ENCODE measurements around the gene NYAP1.
"Not testable (repeated sequence)": the region's sequence is repeated elsewhere in the genome, so short reads cannot be mapped to it uniquely, and the experiment has no call there.

The NYAP1 gene

GRCh38 chr7:100538654-100539435 is 55.1 kb downstream of the NYAP1 start, which contains the start of gene AGFG2:
AGFG2 (plus strand) TSS chr7:100539203; CDS start chr7:100539347, 144 bp downstream.
- Histone ChIP-seq H3K36me3 (ENCODE audit: control insufficient read depth, insufficient read depth, low read length) (no peaks in the 10 kb centered on the region), H3K4me3 (ENCODE audit: low read depth, low read length) (peak within 1 kb of the TSS; percentile 72), H3K9ac (ENCODE audit: low read length) (peak within 1 kb of the TSS; percentile 53), H3K4me1 (ENCODE audit: control insufficient read depth, insufficient read depth, low read length) (peaks cover 16% of the 10 kb centered on the region), H3K9me3 (ENCODE audit: control insufficient read depth, insufficient read depth, low read depth, low read length) (no peaks in the 10 kb centered on the region), H3K27ac (ENCODE audit: low read depth, low read length) (no peak within 1 kb of the TSS), H3K27me3 (ENCODE audit: control insufficient read depth, insufficient read depth, low read length) (peaks cover 8% of the 10 kb centered on the region; the same call in 1 of the 2 replicates)

GRCh38 chr7:100539436-100540006 is 55.8 kb downstream of the NYAP1 start:
- Histone ChIP-seq H3K4me3 (ENCODE audit: low read depth, low read length) (peak overlapping the region; percentile 72), H3K27me3 (ENCODE audit: control insufficient read depth, insufficient read depth, low read length) (peaks cover 8% of the 10 kb centered on the region; the same call in 1 of the 2 replicates), H3K27ac (ENCODE audit: low read depth, low read length) (no peak overlapping the region), H3K9me3 (ENCODE audit: control insufficient read depth, insufficient read depth, low read depth, low read length) (no peaks in the 10 kb centered on the region), H3K4me1 (ENCODE audit: control insufficient read depth, insufficient read depth, low read length) (peaks cover 23% of the 10 kb centered on the region), H3K9ac (ENCODE audit: low read length) (peak overlapping the region; percentile 53), H3K36me3 (ENCODE audit: control insufficient read depth, insufficient read depth, low read length) (no peaks in the 10 kb centered on the region)

GRCh38 chr7:100540073-100540723 is 56.5 kb downstream of the NYAP1 start:
- peak overlapping the region; percentile 20 for H3K9ac ChIP-seq (ENCODE audit: low read length)
- peaks cover 8% of the 10 kb centered on the region; the same call in 1 of the 2 replicates for H3K27me3 ChIP-seq (ENCODE audit: control insufficient read depth, insufficient read depth, low read length)
- H3K4me1 ChIP-seq (ENCODE audit: control insufficient read depth, insufficient read depth, low read length): peaks cover 28% of the 10 kb centered on the region
- H3K9me3 ChIP-seq (ENCODE audit: control insufficient read depth, insufficient read depth, low read depth, low read length): no peaks in the 10 kb centered on the region
- H3K4me3 ChIP-seq (ENCODE audit: low read depth, low read length): peak overlapping the region; percentile 72
- no peak overlapping the region for H3K27ac ChIP-seq (ENCODE audit: low read depth, low read length)
- no peaks in the 10 kb centered on the region for H3K36me3 ChIP-seq (ENCODE audit: control insufficient read depth, insufficient read depth, low read length)

GRCh38 chr7:100541309-100541708 is 57.6 kb downstream of the NYAP1 start:
- peaks cover 39% of the 10 kb centered on the region for H3K4me1 ChIP-seq (ENCODE audit: control insufficient read depth, insufficient read depth, low read length)
- H3K9ac ChIP-seq (ENCODE audit: low read length); H3K4me3 ChIP-seq (ENCODE audit: low read depth, low read length); H3K27ac ChIP-seq (ENCODE audit: low read depth, low read length); H3K27me3 ChIP-seq (ENCODE audit: control insufficient read depth, insufficient read depth, low read length); H3K9me3 ChIP-seq (ENCODE audit: control insufficient read depth, insufficient read depth, low read depth, low read length); H3K36me3 ChIP-seq (ENCODE audit: control insufficient read depth, insufficient read depth, low read length): not testable (repeated sequence)

- no peak overlapping the region for H3K9ac ChIP-seq (ENCODE audit: low read length)
- H3K4me3 ChIP-seq (ENCODE audit: low read depth, low read length): no peak overlapping the region
- H3K4me1 ChIP-seq (ENCODE audit: control insufficient read depth, insufficient read depth, low read length): peaks cover 56% of the 10 kb centered on the region
- H3K27ac ChIP-seq (ENCODE audit: low read depth, low read length): no peak overlapping the region
- 0 out of 2 replicates have a peak, but pooled peaks cover under 1% of the 10 kb centered on the region for H3K36me3 ChIP-seq (ENCODE audit: control insufficient read depth, insufficient read depth, low read length)
- H3K27me3 ChIP-seq (ENCODE audit: control insufficient read depth, insufficient read depth, low read length): peaks cover 8% of the 10 kb centered on the region; the same call in 1 of the 2 replicates
- H3K9me3 ChIP-seq (ENCODE audit: control insufficient read depth, insufficient read depth, low read depth, low read length): no peaks in the 10 kb centered on the region
Observed at GRCh38 chr7:100543586-100543985, 59.9 kb downstream of the NYAP1 start.

GRCh38 chr7:100544386-100544785 is 60.7 kb downstream of the NYAP1 start:
- H3K4me1 ChIP-seq (ENCODE audit: control insufficient read depth, insufficient read depth, low read length): peaks cover 56% of the 10 kb centered on the region
- no peak overlapping the region for H3K27ac ChIP-seq (ENCODE audit: low read depth, low read length)
- peaks cover 8% of the 10 kb centered on the region; the same call in 1 of the 2 replicates for H3K27me3 ChIP-seq (ENCODE audit: control insufficient read depth, insufficient read depth, low read length)
- H3K9ac ChIP-seq (ENCODE audit: low read length): no peak overlapping the region
- H3K9me3 ChIP-seq (ENCODE audit: control insufficient read depth, insufficient read depth, low read depth, low read length): no peaks in the 10 kb centered on the region
- peaks cover 8% of the 10 kb centered on the region; the same call in 1 of the 2 replicates for H3K36me3 ChIP-seq (ENCODE audit: control insufficient read depth, insufficient read depth, low read length)
- H3K4me3 ChIP-seq (ENCODE audit: low read depth, low read length): no peak overlapping the region

Data from HUES6 (cell line).